Kasumi-1 (cell line): ENCODE data around the gene ATP9B.

ENCODE experiments used
- DNase-seq, 2 experiments: peaks; one replicate each; lab custom pipeline; 2025; lab: John Stamatoyannopoulos, UW

ATP9B gene

GRCh38 chr18:79410731-79411613 is 341.8 kb downstream of the ATP9B start:
- no peak for DNase-seq

GRCh38 chr18:79411614-79412526 is 342.7 kb downstream of the ATP9B start:
- DNase-seq = no peak

DNA sequence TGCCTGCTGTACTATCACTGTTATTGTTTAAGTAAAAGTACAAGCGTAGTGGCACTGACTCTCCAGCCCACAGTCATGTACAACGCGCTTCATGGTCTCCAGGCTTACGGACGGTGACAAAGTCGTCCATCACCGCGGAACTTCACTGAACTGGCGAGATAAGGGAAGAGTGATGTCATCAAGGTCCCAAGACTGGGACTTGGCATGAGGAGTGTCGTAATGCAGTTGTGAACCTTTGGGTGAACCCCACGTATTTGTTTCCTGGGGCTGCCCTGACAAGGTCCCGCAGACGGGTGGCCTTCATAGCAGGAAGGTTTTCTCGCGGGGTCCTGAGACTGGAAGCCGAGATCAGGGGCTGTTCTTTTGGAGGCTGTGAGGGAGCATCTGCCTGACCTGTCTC is 343.8 kb downstream of the ATP9B start:
- DNase-seq = no peak

- no peak for DNase-seq
Observed at GRCh38 chr18:79413426-79413825, 344.2 kb downstream of the ATP9B start.

GRCh38 chr18:79413901-79414300 is 344.7 kb downstream of the ATP9B start:
- DNase-seq = no peak

DNA sequence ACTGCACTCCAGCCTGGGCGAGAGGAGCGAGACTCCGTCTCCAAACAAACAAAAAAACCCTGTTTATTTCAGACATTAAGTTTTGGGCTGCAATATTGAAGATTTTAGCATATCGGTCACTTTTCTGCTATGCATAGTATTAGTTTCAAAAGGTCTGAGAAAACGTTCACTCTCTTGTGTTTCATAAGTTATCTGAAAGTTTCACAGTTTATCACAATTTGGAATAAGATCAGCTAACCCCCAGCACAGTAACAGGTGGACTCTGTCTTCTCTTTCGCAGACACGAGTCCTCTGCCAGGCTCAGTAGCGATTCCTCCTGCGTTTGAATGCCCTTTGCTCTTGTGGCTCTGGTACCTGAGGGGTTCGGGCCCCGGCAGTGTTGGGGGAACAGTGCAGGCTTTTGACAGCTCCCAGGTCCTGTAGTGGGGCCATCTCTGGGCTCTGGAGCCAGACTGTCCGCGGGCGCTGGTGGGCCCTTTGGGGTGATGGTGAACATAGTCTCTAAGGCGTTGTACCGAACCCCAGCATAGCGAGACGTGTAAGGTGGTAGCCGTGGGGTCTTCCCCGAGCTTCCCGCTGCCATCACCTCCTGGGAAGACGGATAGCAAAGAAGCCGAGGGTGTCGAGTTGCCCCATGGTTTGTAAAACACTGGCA is 347.0 kb downstream of the ATP9B start:
- DNase-seq = no peak

GRCh38 chr18:79416677-79417052 is 347.5 kb downstream of the ATP9B start:
- no peak for DNase-seq

DNA sequence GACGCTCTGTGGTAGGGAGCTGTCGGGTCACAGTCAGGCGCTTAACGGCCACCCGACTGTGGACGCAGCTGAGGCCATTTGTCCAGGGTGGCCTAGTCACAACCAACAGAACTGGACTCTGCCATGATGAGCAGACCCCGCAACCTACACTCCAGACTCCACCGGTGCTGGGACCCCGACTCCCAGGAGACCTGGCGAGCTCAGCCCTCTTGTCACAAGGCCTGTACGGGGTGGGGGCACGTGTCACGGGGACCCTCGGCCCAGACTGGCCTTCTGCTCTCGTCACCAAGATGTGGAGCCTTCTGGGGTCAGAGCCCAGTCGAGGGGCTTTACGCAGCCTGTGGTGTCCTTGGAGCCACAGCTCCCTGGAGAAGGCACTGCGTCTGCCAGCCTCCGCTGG is 349.0 kb downstream of the ATP9B start:
- no peak for DNase-seq

DNA sequence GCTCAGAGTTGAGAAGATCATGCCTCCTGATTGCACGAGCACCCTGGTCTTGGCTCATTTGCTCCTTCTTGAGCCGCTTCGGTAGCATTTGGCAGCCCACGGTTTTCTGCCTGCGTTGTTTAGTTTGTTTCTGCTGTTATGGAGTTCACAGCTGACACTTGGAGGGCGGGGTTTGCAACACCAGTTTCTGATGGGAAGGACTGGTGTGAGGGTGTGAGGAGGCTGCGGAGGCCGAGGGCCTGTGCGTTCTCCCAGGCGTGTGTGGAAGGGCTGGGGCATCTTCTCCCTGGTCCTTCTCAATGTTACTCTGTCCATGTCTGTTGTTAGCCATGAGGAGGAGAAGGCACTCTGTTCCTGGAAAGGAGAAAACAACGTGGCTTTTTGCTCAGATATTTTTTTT is 349.4 kb downstream of the ATP9B start:
- no peak for DNase-seq

DNA sequence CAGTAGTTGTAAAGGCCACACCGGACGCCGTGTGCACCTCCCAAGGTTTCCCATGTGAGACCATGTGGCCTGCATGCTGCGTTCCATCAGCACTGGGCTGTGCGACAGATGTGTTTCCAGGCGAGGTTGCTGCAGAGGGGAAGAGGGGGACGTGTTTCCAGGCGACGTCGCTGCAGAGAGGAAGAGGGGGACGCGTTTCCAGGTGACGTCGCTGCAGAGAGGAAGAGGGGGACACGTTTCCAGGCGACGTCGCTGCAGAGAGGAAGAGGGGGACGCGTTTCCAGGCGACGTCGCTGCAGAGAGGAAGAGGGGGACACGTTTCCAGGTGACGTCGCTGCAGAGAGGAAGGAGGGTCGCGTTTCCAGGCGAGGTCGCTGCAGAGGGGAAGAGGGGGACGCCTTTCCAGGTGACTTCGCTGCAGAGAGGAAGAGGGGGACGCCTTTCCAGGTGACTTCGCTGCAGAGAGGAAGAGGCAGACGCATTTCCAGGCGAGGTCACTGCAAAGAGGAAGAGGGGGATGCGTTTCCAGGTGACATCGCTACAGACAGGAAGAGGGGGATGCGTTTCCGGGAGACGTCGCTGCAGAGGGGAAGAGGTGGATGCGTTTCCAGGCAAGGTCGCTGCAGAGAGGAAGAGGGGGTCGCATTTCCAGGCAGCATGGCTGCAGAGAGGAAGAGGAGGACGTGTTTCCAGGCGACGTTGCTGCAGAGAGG is 351.0 kb downstream of the ATP9B start:
- no peak for DNase-seq

DNA sequence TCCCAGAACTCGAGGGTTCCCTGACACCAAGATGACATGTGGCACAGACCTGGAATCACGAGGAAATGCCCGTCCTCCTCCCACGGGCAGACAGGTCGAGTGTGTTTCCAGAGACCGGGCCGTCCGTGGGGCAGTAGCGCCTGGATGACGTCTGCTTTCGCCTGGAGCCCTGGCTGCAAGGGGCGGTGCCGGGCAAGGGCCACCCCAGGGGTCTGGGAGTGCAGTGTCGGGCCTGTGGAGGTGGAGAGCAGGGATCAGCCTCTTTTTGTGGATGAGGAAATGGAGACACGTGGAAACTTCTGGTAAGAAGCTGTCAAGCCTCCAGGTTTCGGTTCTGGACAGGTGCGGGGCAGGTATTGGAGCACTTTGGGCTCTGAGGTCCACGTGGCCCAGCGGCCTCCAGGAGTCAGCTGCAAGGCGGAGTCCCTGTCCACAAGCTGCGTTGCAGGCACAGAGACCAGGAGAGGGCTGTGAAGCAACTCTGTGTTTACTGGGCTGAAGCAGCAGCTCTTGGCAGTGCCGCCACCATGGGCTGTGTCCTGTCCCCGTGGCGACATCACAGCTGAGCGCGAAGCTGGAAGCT is 352.2 kb downstream of the ATP9B start:
- no peak for DNase-seq

DNA sequence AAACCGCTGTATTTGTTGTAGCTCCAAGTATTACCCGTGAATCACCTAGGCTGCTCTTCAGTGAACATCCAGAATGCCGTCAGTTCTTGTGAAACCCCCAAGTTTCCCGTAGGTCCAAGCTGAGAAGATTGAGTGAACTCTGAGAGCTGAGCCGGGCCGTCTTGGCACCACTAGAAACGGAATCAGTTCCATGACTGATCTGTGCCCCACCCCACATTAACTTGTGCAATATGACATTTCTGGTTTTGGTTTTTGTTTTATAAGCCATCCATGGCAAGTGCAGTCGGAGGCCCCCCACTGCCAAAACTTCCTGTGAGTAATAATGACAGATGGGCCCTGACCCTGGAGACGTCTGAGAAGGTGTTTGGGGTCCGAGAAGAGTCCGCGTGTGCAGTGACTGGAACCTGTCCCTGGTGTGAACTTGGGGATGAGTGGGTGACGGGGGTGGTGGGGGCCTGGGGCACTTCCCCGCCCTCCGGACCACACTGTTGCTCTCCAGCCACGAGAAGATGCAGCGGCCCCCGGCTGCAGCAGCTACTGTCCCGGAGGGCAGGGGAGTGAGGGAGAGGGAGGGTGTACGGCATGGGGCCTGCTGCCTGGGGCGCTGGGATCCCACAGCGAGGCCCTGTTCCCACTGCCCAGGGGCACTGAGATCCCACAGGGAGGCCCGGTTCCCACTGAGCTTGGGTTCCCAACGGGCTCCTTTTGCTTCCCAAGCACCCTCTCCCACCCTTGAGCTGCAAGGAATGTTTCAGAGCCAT is 353.0 kb downstream of the ATP9B start:
- DNase-seq = no peak

GRCh38 chr18:79422783-79423165 is 353.6 kb downstream of the ATP9B start:
- no peak for DNase-seq

DNA sequence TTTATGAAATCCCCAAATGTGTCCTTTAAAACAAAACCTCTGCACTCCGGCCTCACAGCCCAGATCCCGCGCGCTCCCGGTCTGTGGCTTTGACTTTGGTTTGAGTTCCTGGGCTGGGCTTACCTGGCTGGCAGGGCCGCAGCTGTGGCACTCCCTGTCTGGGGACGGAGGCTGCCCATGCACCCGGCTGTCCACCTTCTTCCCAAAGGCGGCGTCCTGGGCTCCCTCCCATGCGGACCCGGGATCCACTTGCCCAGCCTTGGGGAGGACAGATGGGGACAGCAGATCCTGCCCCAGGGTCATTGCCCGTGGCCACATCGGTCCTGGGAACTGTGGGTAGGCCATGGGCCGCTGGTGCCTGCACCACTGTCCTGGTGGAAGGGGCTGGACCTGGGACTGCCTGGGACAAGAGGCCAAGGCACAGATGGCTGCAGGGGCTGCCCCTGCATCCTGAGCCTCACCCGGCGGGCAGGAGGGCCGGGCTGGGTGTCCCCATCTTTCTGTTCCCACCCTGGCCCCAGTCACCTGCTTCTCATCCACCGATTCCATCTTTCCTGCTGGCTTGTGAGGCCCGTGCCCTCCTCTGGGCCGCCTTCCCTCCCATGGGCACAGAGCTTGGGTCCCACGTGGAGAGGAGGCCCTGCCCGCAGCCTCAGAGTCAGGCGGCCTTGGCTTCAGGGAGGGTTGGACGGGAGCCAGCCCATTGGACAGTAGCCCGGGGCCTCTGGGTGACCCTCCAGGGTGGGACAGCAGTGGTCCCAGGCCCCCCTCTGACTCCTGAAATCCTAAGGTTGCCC is 354.2 kb downstream of the ATP9B start:
- no peak for DNase-seq

DNA sequence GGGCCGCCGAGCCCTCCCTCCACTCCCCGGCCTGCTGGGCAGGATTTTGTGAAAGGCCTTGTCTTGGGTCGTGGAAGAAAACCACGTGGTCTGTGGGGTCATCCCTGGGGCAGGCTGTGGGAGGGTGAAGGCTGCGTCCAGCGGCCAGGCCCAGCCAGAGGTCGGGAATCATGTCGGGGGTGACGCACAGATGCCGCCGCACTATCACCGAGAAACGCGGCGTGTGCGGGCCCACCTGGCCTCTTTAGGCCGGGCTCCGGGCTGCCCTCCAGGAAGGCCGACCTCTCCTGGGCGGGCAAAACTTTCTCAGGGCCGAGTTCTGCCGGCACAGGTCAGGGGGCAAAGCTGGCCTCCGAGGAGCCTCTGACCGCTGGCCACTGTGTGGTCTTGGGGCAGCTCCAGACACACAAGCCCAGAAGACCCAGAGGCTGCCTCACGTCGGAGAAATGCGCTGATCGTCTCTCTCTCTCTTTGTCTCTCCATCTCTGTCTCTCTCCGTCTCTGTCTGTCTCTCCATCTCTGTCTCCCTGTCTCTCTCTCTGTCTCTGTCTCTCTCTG is 354.9 kb downstream of the ATP9B start:
- no peak for DNase-seq

- no peak for DNase-seq
Observed at GRCh38 chr18:79424880-79425568, 355.8 kb downstream of the ATP9B start.

GRCh38 chr18:79425569-79425886 is 356.3 kb downstream of the ATP9B start:
- DNase-seq = no peak

DNA sequence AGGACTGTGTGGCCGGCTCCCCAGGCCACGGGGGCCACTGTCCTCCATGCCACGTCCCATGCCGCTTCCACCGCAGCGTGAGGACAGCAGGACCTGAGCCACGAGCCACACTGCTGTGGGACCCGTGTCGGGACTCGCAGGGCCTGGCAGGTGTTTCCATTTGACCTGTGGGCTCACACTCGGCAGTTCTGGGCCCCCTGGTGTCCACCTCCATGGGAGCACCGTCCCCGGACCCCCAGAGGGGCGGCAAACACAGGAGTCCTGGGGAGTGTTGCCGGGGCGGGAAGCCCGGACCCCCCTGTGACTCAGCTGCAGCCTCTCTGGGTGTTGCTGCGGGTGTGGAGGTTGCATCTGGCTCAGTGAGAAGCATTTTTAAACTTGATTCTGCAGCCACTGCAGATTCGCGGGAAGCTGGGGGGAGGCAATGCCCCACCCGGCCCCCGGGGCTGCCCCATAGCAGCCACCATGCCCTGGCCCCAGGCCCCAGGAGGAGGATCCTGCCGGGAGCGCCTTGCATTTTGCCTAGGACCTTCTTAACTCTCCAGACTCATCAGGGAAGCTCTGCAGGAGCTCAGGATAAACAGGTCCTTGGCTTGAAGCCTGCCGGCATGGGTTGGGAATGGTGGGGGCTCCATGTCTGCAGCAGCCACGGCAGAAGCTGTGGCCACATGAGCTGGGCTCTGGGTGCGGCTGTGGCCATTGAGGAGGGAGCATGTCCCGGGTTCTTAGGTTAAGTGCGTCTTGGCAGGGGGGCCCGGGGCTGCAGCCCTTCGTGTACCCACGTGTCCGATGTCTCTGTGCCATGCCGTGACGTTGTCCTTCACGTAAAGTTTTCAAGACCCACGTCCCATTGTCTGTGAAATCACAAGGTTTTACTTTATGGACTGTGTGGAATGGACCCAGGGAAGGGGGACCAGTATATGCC is 357.4 kb downstream of the ATP9B start:
- DNase-seq = no peak
